ENCODE data around the gene LRP8. TPM values are rescaled to one million over a fixed set of nuclear protein-coding genes. Genes with fewer than 3 reads are reported as not detected.

Gene LRP8
- total and polyA plus RNA-seq, 2 of the 13 experiments (the other 11 are each of a cell fraction or from before 2014, with no cell fraction given) = 17.3 to 17.4 TPM

DNA sequence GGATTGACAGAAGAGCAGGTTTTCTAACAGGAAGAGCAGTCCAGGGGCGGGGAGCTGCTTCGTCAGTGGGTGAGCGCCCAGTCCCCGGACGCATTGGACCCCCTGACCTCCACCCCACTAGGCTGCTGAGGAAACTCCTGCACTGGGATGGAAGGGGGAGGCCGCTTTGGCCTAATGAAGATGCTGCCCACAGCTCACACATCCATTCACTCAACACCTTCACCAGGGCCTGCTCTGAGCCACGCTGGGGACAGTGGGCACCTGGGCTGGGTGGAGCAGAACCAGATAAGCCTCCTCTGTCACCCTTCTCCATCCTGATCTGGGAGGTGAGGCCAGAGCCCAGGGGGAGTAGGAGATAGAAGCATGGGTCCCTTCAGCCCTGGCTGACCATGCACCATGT lies 13.3 kb downstream of the LRP8 start (continued):
- TF ChIP-seq CERS6 (CRISPR knock-in tag; IDR thresholded peaks at IDR 0.05) (no peak), GATAD1 (CRISPR knock-in tag; IDR thresholded peaks at IDR 0.05) (no peak), NR2C2 (CRISPR knock-in tag; IDR thresholded peaks at IDR 0.05; ENCODE audit: borderline replicate concordance) (no peak)

- intact Hi-C loops (cut with micrococcal nuclease; ENCODE audit: unreplicated experiment) (no loop called here), in situ Hi-C loops (cut with HindIII; ENCODE audit: extremely low pct_ligation_motif_present, low pct_unique_long_range_greater_than_20kb) (no loop called here)
- Histone ChIP-seq H3K79me2 (ENCODE audit: insufficient read depth, low read length) (no peaks in the 10 kb centered on the region), H3K4me2 (ENCODE audit: low read depth, low read length) (no peak overlapping the region), H3K27ac (ENCODE audit: extremely low read length, insufficient read depth, low read length) (no peak overlapping the region), H3K9ac (ENCODE audit: insufficient read depth, low read depth, low read length) (no peak overlapping the region), H3K4me3 (replicated peaks in 1 of 3; ENCODE audit: insufficient read depth in 1 of 3, low read depth in 2 of 3, low read length in 3 of 3) (no peak overlapping the region), H2AFZ (ENCODE audit: low read length) (no peak overlapping the region), H3K9me3 (ENCODE audit: low read length) (no peaks in the 10 kb centered on the region), H4K20me1 (ENCODE audit: insufficient read depth, low read length) (no peaks in the 10 kb centered on the region), H3K27me3 (ENCODE audit: control insufficient read depth in 1 of 2, insufficient read depth in 2 of 2, low read length in 2 of 2) (no peaks in the 10 kb centered on the region), H3K4me1 (ENCODE audit: insufficient read depth, low read length) (peaks cover 11% of the 10 kb centered on the region; the same call in 1 of the 2 replicates), H3K36me3 (replicated peaks in 1 of 2; ENCODE audit: control insufficient read depth in 1 of 2, insufficient read depth in 2 of 2, low read length in 2 of 2) (peaks cover 2 to 20% of the 10 kb centered on the region in 2 experiments; a peak in 4 of 5 replicates)
- no TSS peak for BruUV-seq (replicated peaks)
- POLR2A ChIA-PET = no interaction called here
- TF ChIP-seq PAF1 (CRISPR knock-in tag; IDR thresholded peaks at IDR 0.05) = no peak
- CTCF ChIA-PET (ENCODE audit: low intra/inter-chr PET ratio, low total read pairs) = no interaction called here
- WGBS (ENCODE audit: low lambda C conversion rate) = 100% methylated on average over 2 of the region's 7 CpGs
- DNase-seq (ENCODE audit: low spot score) = no peak
- no peak for ATAC-seq
- FAIRE-seq = no peak
These were observed 13.8 kb downstream of the LRP8 start for GRCh38 chr1:53314096-53314495.

DNA sequence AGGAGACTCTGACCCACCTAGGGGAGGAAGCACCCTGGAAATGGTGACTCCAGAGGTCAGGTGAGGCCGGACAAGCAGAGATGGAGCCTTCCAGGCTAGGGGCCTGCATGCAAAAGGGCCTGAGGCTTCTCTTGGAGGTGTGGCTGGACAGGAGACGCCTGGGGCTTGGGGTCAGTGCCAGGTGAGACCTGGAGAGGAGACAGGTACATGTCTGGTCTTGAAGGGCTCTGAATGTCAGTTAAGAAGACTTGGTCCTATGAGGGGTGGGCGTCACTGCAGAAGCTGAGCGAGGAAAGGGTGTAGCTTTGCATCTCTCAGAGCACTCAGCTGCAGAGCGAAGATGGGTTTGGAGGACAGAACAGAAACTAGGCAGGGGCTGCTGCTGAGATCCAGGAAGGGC lies 14.3 kb downstream of the LRP8 start:
- H2AFZ ChIP-seq (ENCODE audit: low read length) = no peak overlapping the region
- no peak for ATAC-seq
- WGBS (ENCODE audit: low lambda C conversion rate) = 95% methylated on average over 5 of the region's 5 CpGs
- no peaks in the 10 kb centered on the region for H3K27me3 ChIP-seq (ENCODE audit: control insufficient read depth in 1 of 2, insufficient read depth in 2 of 2, low read length in 2 of 2)
- ChIA-PET CTCF (ENCODE audit: low intra/inter-chr PET ratio, low total read pairs) (no interaction called here), POLR2A (no interaction called here)
- H3K9ac ChIP-seq (ENCODE audit: insufficient read depth, low read depth, low read length) = no peak overlapping the region
- intact Hi-C loops (cut with micrococcal nuclease; ENCODE audit: unreplicated experiment) = no loop called here
- H3K4me3 ChIP-seq (replicated peaks in 1 of 3; ENCODE audit: insufficient read depth in 1 of 3, low read depth in 2 of 3, low read length in 3 of 3) = no peak overlapping the region
- peaks cover 2 to 20% of the 10 kb centered on the region in 2 experiments; a peak in 4 of 5 replicates for H3K36me3 ChIP-seq (replicated peaks in 1 of 2; ENCODE audit: control insufficient read depth in 1 of 2, insufficient read depth in 2 of 2, low read length in 2 of 2)
- no peak overlapping the region for H3K4me2 ChIP-seq (ENCODE audit: low read depth, low read length)
- FAIRE-seq = no peak
- no TSS peak for BruUV-seq (replicated peaks)
- H3K27ac ChIP-seq (ENCODE audit: extremely low read length, insufficient read depth, low read length) = no peak overlapping the region
- H3K9me3 ChIP-seq (ENCODE audit: low read length) = no peaks in the 10 kb centered on the region
- no peaks in the 10 kb centered on the region for H4K20me1 ChIP-seq (ENCODE audit: insufficient read depth, low read length)
- no peaks in the 10 kb centered on the region for H3K79me2 ChIP-seq (ENCODE audit: insufficient read depth, low read length)
- DNase-seq (ENCODE audit: low spot score) = no peak
- in situ Hi-C loops (cut with HindIII; ENCODE audit: extremely low pct_ligation_motif_present, low pct_unique_long_range_greater_than_20kb) = no loop called here
- H3K4me1 ChIP-seq (ENCODE audit: insufficient read depth, low read length) = peaks cover 11% of the 10 kb centered on the region; the same call in 1 of the 2 replicates
- TF ChIP-seq, protein P1, sequence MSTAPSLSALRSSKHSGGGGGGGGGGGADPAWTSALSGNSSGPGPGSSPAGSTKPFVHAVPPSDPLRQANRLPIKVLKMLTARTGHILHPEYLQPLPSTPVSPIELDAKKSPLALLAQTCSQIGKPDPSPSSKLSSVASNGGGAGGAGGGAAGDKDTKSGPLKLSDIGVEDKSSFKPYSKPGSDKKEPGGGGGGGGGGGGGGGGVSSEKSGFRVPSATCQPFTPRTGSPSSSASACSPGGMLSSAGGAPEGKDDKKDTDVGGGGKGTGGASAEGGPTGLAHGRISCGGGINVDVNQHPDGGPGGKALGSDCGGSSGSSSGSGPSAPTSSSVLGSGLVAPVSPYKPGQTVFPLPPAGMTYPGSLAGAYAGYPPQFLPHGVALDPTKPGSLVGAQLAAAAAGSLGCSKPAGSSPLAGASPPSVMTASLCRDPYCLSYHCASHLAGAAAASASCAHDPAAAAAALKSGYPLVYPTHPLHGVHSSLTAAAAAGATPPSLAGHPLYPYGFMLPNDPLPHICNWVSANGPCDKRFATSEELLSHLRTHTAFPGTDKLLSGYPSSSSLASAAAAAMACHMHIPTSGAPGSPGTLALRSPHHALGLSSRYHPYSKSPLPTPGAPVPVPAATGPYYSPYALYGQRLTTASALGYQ (CRISPR knock-in tag; IDR thresholded peaks at IDR 0.05) = no peak
- TF ChIP-seq, protein P2, sequence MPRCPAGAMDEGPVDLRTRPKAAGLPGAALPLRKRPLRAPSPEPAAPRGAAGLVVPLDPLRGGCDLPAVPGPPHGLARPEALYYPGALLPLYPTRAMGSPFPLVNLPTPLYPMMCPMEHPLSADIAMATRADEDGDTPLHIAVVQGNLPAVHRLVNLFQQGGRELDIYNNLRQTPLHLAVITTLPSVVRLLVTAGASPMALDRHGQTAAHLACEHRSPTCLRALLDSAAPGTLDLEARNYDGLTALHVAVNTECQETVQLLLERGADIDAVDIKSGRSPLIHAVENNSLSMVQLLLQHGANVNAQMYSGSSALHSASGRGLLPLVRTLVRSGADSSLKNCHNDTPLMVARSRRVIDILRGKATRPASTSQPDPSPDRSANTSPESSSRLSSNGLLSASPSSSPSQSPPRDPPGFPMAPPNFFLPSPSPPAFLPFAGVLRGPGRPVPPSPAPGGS (CRISPR knock-in tag; IDR thresholded peaks at IDR 0.05) = no peak
- TF ChIP-seq POLR2A (IDR thresholded peaks at IDR 0.05; ENCODE audit: insufficient read depth in 1 of 2, low read depth in 2 of 2, low read length in 2 of 2) (no peak), PHB2 (IDR thresholded peaks at IDR 0.05; ENCODE audit: partially characterized antibody) (no peak), SMYD3 (CRISPR knock-in tag; IDR thresholded peaks at IDR 0.05) (no peak), ZNF672 (CRISPR knock-in tag; IDR thresholded peaks at IDR 0.05) (no peak)
- TF ChIP-seq, protein P3, sequence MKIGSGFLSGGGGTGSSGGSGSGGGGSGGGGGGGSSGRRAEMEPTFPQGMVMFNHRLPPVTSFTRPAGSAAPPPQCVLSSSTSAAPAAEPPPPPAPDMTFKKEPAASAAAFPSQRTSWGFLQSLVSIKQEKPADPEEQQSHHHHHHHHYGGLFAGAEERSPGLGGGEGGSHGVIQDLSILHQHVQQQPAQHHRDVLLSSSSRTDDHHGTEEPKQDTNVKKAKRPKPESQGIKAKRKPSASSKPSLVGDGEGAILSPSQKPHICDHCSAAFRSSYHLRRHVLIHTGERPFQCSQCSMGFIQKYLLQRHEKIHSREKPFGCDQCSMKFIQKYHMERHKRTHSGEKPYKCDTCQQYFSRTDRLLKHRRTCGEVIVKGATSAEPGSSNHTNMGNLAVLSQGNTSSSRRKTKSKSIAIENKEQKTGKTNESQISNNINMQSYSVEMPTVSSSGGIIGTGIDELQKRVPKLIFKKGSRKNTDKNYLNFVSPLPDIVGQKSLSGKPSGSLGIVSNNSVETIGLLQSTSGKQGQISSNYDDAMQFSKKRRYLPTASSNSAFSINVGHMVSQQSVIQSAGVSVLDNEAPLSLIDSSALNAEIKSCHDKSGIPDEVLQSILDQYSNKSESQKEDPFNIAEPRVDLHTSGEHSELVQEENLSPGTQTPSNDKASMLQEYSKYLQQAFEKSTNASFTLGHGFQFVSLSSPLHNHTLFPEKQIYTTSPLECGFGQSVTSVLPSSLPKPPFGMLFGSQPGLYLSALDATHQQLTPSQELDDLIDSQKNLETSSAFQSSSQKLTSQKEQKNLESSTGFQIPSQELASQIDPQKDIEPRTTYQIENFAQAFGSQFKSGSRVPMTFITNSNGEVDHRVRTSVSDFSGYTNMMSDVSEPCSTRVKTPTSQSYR (CRISPR knock-in tag; IDR thresholded peaks at IDR 0.05; ENCODE audit: borderline replicate concordance) = no peak
